H1 (cell line): Measurements from ENCODE around the gene PAPSS2. TPM values are rescaled to one million over a fixed set of nuclear protein-coding genes. Genes with fewer than 3 reads are reported as not detected.
"Not testable (repeated sequence)": the region's sequence is repeated elsewhere in the genome, so short reads cannot be mapped to it uniquely, and the experiment has no call there.

Source experiments
- CTCF ChIA-PET: fragments of 300-600 bp; sonication (Branson Sonifier 250); formaldehyde crosslinking; loops from one replicate; lab custom pipeline; 2021; ENCODE audit not compliant: partially characterized antibody; lab: Charles Lee
- POLR2A ChIA-PET: fragments of 300-600 bp; sonication (Branson Sonifier 250); formaldehyde crosslinking; loops from one replicate; lab custom pipeline; 2021; ENCODE audit warnings: inconsistent platforms; ENCODE audit not compliant: partially characterized antibody; lab: Charles Lee
- DNase-seq, 2 experiments: peaks; one replicate each; pipeline versions ENCODE4 v3.0.0 to v3.0.0-alpha.2; 2010 to 2022; ENCODE audit warnings: low spot score in 2 of 2, low read depth in 1 of 2, mixed read lengths in 1 of 2
- FAIRE-seq: peaks from 2 replicates; lab custom pipeline; 2011; peaks lifted over from hg19 to GRCh38; lab: Jason Lieb, UNC
- H2AFZ ChIP-seq: 2 replicates; pipeline ENCODE4 v1.8.1; 2012; ENCODE audit warnings: low read length, inconsistent platforms
- H2AK5ac ChIP-seq: 2 replicates; pipeline ENCODE4 v1.6.1; 2013; ENCODE audit warnings: low read depth, low read length
- H2BK120ac ChIP-seq: replicated peaks from 2 replicates; pipeline ENCODE3; 2013; ENCODE audit warnings: low read depth, low read length, inconsistent platforms
- H2BK12ac ChIP-seq: 2 replicates; pipeline ENCODE4 v1.6.1; 2013; ENCODE audit warnings: low read depth, low read length
- H2BK15ac ChIP-seq: 2 replicates; pipeline ENCODE4 v1.6.1; 2013; ENCODE audit warnings: low read length
- H2BK20ac ChIP-seq: 2 replicates; pipeline ENCODE4 v1.6.1; 2013; ENCODE audit warnings: low read length
- H2BK5ac ChIP-seq: 2 replicates; pipeline ENCODE4 v1.6.1; 2013; ENCODE audit warnings: low read depth, low read length
- H3K14ac ChIP-seq: 2 replicates; pipeline ENCODE4 v1.6.1; 2013; ENCODE audit warnings: inconsistent platforms; ENCODE audit not compliant: insufficient read length
- H3K18ac ChIP-seq: 2 replicates; pipeline ENCODE4 v1.6.1; 2013; ENCODE audit warnings: low read length; ENCODE audit errors: extremely low read depth
- H3K23ac ChIP-seq: 2 replicates; pipeline ENCODE4 v1.6.1; 2013; ENCODE audit warnings: inconsistent platforms; ENCODE audit not compliant: insufficient read length
- H3K23me2 ChIP-seq: 2 replicates; pipeline ENCODE4 v1.6.1; 2013; ENCODE audit warnings: low read depth, low read length
- H3K27ac ChIP-seq: 2 replicates; pipeline ENCODE4 v1.6.1; 2011; ENCODE audit warnings: low read depth, low read length, inconsistent platforms
- H3K27me3 ChIP-seq, 4 experiments: replicated peaks in 1 of 4; 1 replicate in 1 of 4; 2 replicates in 3 of 4; pipeline versions ENCODE4 v1.6.1 to v1.8.1; 2011 to 2013; ENCODE audit warnings: low read length in 3 of 4, mild to moderate bottlenecking in 3 of 4, inconsistent platforms in 2 of 4, mixed read lengths in 2 of 4, moderate library complexity in 1 of 4; ENCODE audit not compliant: control insufficient read depth in 3 of 4, insufficient read depth in 3 of 4; ENCODE audit errors: extremely low read depth in 1 of 4
- H3K36me3 ChIP-seq, 4 experiments: 2 replicates each; pipeline versions ENCODE4 v1.6.1 to v1.8.1; 2011 to 2013; ENCODE audit warnings: mild to moderate bottlenecking in 4 of 4, low read length in 3 of 4, moderate library complexity in 2 of 4, control low read depth in 1 of 4, inconsistent platforms in 1 of 4; ENCODE audit not compliant: insufficient read depth in 4 of 4, control insufficient read depth in 2 of 4
- H3K4ac ChIP-seq: replicated peaks from 2 replicates; pipeline ENCODE3; 2013; ENCODE audit warnings: low read length, low read depth, mixed read lengths, inconsistent platforms; ENCODE audit not compliant: insufficient read length
- H3K4me1 ChIP-seq, 4 experiments: replicated peaks in 1 of 4; 1 replicate in 1 of 4; 2 replicates in 3 of 4; pipeline versions ENCODE4 v1.6.1 to v1.8.1; 2011 to 2013; ENCODE audit warnings: low read length in 3 of 4, inconsistent platforms in 2 of 4, mixed read lengths in 1 of 4; ENCODE audit not compliant: insufficient read depth in 4 of 4, control insufficient read depth in 3 of 4
- H3K4me2 ChIP-seq, 2 experiments: 2 replicates each; pipeline versions ENCODE4 v1.6.1 to v1.8.1; 2011 to 2013; ENCODE audit warnings: low read depth in 2 of 2, low read length in 2 of 2, control low read depth in 1 of 2, inconsistent platforms in 1 of 2, mild to moderate bottlenecking in 1 of 2; ENCODE audit not compliant: insufficient read depth in 1 of 2
- H3K4me3 ChIP-seq, 4 experiments: fragments of 200-600, 300-600 bp in 1 of 4; sonication (generic), shearing (Covaris generic), sonication (Bioruptor Twin) in 1 of 4; 2 replicates each; pipeline versions ENCODE4 v1.5.1 to v1.8.1; 2011 to 2016; ENCODE audit warnings: low read length in 4 of 4, low read depth in 3 of 4, control low read depth in 2 of 4, inconsistent platforms in 2 of 4, mild to moderate bottlenecking in 2 of 4, mixed read lengths in 1 of 4, moderate library complexity in 1 of 4; ENCODE audit not compliant: insufficient read depth in 2 of 4; ENCODE audit errors: extremely low read depth in 1 of 4
- H3K56ac ChIP-seq: replicated peaks from 2 replicates; pipeline ENCODE3; 2013; ENCODE audit warnings: low read depth, mild to moderate bottlenecking, mixed read lengths, low read length, inconsistent platforms; ENCODE audit not compliant: insufficient read length
- H3K79me1 ChIP-seq: 2 replicates; pipeline ENCODE4 v1.6.1; 2013; ENCODE audit warnings: low read depth, low read length, control low read depth
- H3K79me2 ChIP-seq, 2 experiments: 2 replicates each; pipeline versions ENCODE4 v1.6.1 to v1.8.1; 2012 to 2013; ENCODE audit warnings: low read length in 2 of 2, mild to moderate bottlenecking in 2 of 2, inconsistent platforms in 1 of 2; ENCODE audit not compliant: insufficient read depth in 2 of 2, control insufficient read depth in 1 of 2
- H3K9ac ChIP-seq, 4 experiments: replicated peaks in 1 of 4; 1 replicate in 1 of 4; 2 replicates in 3 of 4; pipeline versions ENCODE4 v1.6.1 to v1.8.1; 2011 to 2013; ENCODE audit warnings: low read depth in 3 of 4, low read length in 3 of 4, control low read depth in 2 of 4, mild to moderate bottlenecking in 2 of 4, moderate library complexity in 2 of 4, inconsistent platforms in 1 of 4; ENCODE audit errors: extremely low read depth in 1 of 4
- H3K9me3 ChIP-seq, 2 experiments: 2 replicates each; pipeline versions ENCODE4 v1.6.1 to v1.8.1; 2012 to 2013; ENCODE audit warnings: mild to moderate bottlenecking in 2 of 2, moderate library complexity in 2 of 2, control low read depth in 1 of 2, inconsistent platforms in 1 of 2, low read depth in 1 of 2, low read length in 1 of 2, mixed read lengths in 1 of 2; ENCODE audit not compliant: insufficient read depth in 2 of 2
- H4K20me1 ChIP-seq, 2 experiments: replicated peaks in 1 of 2; 2 replicates each; pipeline versions ENCODE3 to v1.8.1; 2011 to 2013; ENCODE audit warnings: inconsistent platforms in 2 of 2, low read length in 2 of 2, mild to moderate bottlenecking in 1 of 2; ENCODE audit not compliant: insufficient read depth in 2 of 2, control insufficient read depth in 1 of 2
- H4K5ac ChIP-seq: 2 replicates; pipeline ENCODE4 v1.6.1; 2013; ENCODE audit warnings: low read length, low read depth, mixed read lengths, inconsistent platforms; ENCODE audit not compliant: insufficient read length
- H4K8ac ChIP-seq: 2 replicates; pipeline ENCODE4 v1.8.0; 2013; ENCODE audit warnings: mild to moderate bottlenecking, moderate library complexity, low read length, inconsistent platforms; ENCODE audit not compliant: insufficient read depth; ENCODE audit errors: extremely low read depth
- H4K91ac ChIP-seq: replicated peaks from 2 replicates; pipeline ENCODE3; 2013; ENCODE audit warnings: low read length, mixed read lengths, inconsistent platforms; ENCODE audit not compliant: insufficient read length
- ASH2L ChIP-seq: fragments of 200-600, 300-600 bp; sonication (generic); IDR thresholded peaks from one replicate; pipeline ENCODE4 v1.7.1; 2017; ENCODE audit warnings: low read length
- CBX8 ChIP-seq: fragments of 300-800, 300-1000 bp; sonication (generic); IDR thresholded peaks from 2 replicates; pipeline ENCODE4 v1.7.1; 2016; ENCODE audit warnings: low read depth, low read length, borderline replicate concordance
- KDM5A ChIP-seq: fragments of 200-600 bp; IDR thresholded peaks from 2 replicates; pipeline ENCODE4 v1.7.1; 2012; ENCODE audit warnings: mild to moderate bottlenecking, low read length, inconsistent platforms, mixed read lengths
- PHF8 ChIP-seq: fragments of 200-600 bp; sonication (generic); conservative IDR thresholded peaks from 2 replicates; pipeline ENCODE4 v1.7.1; 2012; ENCODE audit warnings: low read depth, mild to moderate bottlenecking, inconsistent platforms, low read length, moderate library complexity
- POLR2A ChIP-seq, 2 experiments: IDR thresholded peaks; 1 replicate in 1 of 2; 2 replicates in 1 of 2; pipeline ENCODE4 v1.6.1; 2011; ENCODE audit warnings: low read depth in 2 of 2, low read length in 2 of 2, mild to moderate bottlenecking in 2 of 2; ENCODE audit errors: control extremely low read depth in 1 of 2
- POU5F1 ChIP-seq: IDR thresholded peaks from 2 replicates; pipeline ENCODE4 v1.6.1; 2011; ENCODE audit warnings: low read depth, mild to moderate bottlenecking, low read length, moderate library complexity
- SIN3A ChIP-seq, 2 experiments: IDR thresholded peaks in 1 of 2; conservative IDR thresholded peaks in 1 of 2; 2 replicates each; pipeline ENCODE4 v1.6.1; 2011 to 2012; ENCODE audit warnings: low read length in 2 of 2, improper control_type of control experiment in 1 of 2, low read depth in 1 of 2, mild to moderate bottlenecking in 1 of 2
- TAF1 ChIP-seq: IDR thresholded peaks from 2 replicates; pipeline ENCODE4 v1.6.1; 2011; ENCODE audit warnings: mild to moderate bottlenecking, low read depth, low read length
- TAF7 ChIP-seq: optimal IDR thresholded peaks from 2 replicates; pipeline ENCODE3; 2011; ENCODE audit warnings: low read depth, mild to moderate bottlenecking, inconsistent platforms, low read length, moderate library complexity, borderline replicate concordance
- WGBS, 2 experiments: shearing (Covaris generic) in 1 of 2; methylation state at CpG; one replicate each; pipeline versions ENCODE4 v1.1.6 to v1.1.7; 2013 to 2015; ENCODE audit warnings: low lambda C conversion rate in 2 of 2, mixed read lengths in 2 of 2, inconsistent platforms in 1 of 2, low coverage in 1 of 2, missing lambda C conversion rate in 1 of 2; ENCODE audit not compliant: insufficient replicate concordance in 2 of 2, insufficient coverage in 1 of 2, insufficient read length in 1 of 2; ENCODE audit errors: extremely low coverage in 1 of 2, missing lambda C conversion rate in 1 of 2; 5-methylcytosine and 5-hydroxymethylcytosine counted together
- polyA plus RNA-seq, 7 experiments: library from polyadenylated mRNA; depleted of rRNA in 3 of 7; stranded (reverse) in 5 of 7; unstranded in 2 of 7; fragments of >200 nt in 5 of 7; fragments of 200-250 nt in 2 of 7; gene quantifications; 1 replicate in 5 of 7; 2 replicates in 1 of 7; 4 replicates in 1 of 7; pipeline versions ENCODE4 v1.2.1 to v1.2.3, GENCODE V29; 2011 to 2013; ENCODE audit warnings: missing spikeins in 2 of 7, mixed read lengths in 2 of 7
- total RNA-seq: library from RNA; stranded (reverse); fragmentation: NEBNext Ultra II Directional; extraction: Animal tissue kit (Norgen Biotek cat#: 25700); gene quantifications from 2 replicates; pipeline ENCODE4 v1.2.1, GENCODE V29; 2021
- TF ChIP-seq, protein P1 (sequence below): IDR thresholded peaks from 2 replicates; pipeline ENCODE4 v1.6.1; 2012; ENCODE audit warnings: inconsistent platforms

The PAPSS2 gene
- total and polyA plus RNA-seq, 2 of the 8 experiments (the other 6 are each of a cell fraction or from before 2014, with no cell fraction given) = 7.6 to 20.2 TPM

DNA sequence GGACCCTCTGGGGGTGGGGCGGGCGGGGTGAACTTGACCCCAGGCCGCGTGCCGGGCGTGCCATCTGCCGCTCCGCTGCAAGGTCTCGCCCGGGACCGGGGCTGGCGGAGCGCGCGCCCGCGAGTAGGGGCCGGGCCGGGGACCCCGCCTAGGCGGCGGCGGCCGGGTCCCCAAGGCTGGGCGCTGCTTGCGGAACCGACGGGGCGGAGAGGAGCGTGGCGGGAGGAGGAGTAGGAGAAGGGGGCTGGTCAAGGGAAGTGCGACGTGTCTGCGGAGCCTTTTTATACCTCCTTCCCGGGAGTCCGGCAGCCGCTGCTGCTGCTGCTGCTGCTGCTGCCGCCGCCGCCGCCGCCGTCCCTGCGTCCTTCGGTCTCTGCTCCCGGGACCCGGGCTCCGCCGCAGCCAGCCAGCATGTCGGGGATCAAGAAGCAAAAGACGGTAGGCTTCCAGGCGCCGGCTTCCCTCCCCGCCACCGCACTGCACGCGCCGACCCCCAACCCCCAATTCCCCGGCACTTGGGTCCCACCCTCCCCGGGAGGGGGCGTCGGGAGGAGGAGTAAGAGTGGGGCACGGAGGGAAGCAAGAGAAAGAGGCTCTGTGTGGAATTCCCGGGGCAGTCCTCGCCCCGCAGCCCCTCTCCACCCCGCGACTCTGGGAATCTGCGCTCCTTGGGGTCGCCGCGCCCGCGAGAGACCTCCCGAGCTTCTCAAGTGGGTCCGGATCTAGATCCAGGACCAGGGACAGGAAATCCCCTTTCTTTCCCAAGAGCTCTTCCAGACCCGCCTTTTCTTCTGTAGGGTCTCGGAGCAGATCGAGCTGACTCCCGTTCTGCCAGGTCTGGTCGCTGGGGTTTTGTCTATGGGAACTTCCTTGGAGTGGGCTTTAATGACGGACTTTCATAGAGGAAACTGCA lies at the start of gene PAPSS2 (continued):
- peak in 1 of 2 experiments; percentile 53; a peak in 1 of 3 replicates for TF ChIP-seq POLR2A (IDR thresholded peaks at IDR 0.05; ENCODE audit: control extremely low read depth in 1 of 2, low read depth in 2 of 2, low read length in 2 of 2)
- peak; percentile 95 for TF ChIP-seq ASH2L
- peak; percentile 7; the same call in 1 of the 2 replicates for TF ChIP-seq PHF8
- TF ChIP-seq KDM5A = no peak
- TF ChIP-seq, protein P1, sequence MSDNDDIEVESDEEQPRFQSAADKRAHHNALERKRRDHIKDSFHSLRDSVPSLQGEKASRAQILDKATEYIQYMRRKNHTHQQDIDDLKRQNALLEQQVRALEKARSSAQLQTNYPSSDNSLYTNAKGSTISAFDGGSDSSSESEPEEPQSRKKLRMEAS = peak; percentile 66; the same call in 1 of the 2 replicates
- peak; percentile 58 for TF ChIP-seq TAF1
- TF ChIP-seq TAF7 = no peak
- TF ChIP-seq CBX8 = no peak
- TF ChIP-seq POU5F1 = no peak
- peak in 1 of 2 experiments; percentile 49; a peak in 1 of 4 replicates for TF ChIP-seq SIN3A (conservative IDR thresholded peaks at IDR 0.05 in 1 of 2, IDR thresholded peaks at IDR 0.05 in 1 of 2; ENCODE audit: low read depth in 1 of 2, low read length in 2 of 2)

DNA sequence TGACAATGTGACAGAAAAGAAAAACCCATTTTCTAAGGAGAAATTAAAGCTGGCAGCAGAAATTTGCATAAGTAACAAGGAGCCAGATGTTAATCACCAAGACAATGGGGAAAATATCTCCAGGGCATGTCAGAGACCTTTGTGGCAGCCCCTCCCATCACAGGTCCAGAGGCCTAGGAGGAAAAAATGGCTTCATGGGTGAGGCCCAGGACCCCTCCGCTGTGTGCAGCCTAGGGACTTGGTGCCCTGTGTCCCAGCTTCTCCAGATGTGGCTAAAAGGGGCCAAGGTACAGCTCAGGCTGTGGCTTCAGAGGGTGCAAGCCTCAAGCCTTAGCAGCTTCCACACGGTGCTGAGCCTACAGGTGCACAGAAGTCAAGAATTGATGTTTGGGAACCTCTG lies 48.3 kb upstream of the PAPSS2 start:
- H4K5ac ChIP-seq, H3K27ac ChIP-seq, H3K36me3 ChIP-seq, H2AFZ ChIP-seq, H2BK5ac ChIP-seq, H3K23ac ChIP-seq, H2BK15ac ChIP-seq, H4K8ac ChIP-seq, CTCF ChIA-PET, H3K4me2 ChIP-seq, H3K27me3 ChIP-seq, H3K9ac ChIP-seq, H3K4me1 ChIP-seq, H3K79me2 ChIP-seq, H4K91ac ChIP-seq, H4K20me1 ChIP-seq, H3K18ac ChIP-seq, H2BK120ac ChIP-seq, H3K79me1 ChIP-seq, DNase-seq, POLR2A ChIA-PET, H2AK5ac ChIP-seq, H3K4ac ChIP-seq, H3K23me2 ChIP-seq, H3K4me3 ChIP-seq, H2BK12ac ChIP-seq, H3K56ac ChIP-seq, H3K14ac ChIP-seq, FAIRE-seq: not testable (repeated sequence)
- 0 out of 2 replicates have a peak overlapping the region, but pooled peaks have one; percentile 13 for H2BK20ac ChIP-seq
- WGBS, 2 experiments = 86% methylated on average over 2 of the region's 2 CpGs; no CpG with 5 or more reads in 1 of the 2 experiments
- peaks cover 15 to 17% of the 10 kb centered on the region in 2 experiments for H3K9me3 ChIP-seq
